Suprapubic skin (tissue), 4 donors: ENCODE measurements around the gene NOC3L.

Experiments
- CTCF ChIP-seq, 2 donors: fragments of 200-600 bp in 1 of 2; fragments of 450-650 bp in 1 of 2; sonication (generic) in 1 of 2; IDR thresholded peaks; one replicate each; pipeline ENCODE4 v1.5.1; 2016 to 2019; ENCODE audit warnings: antibody characterized with exemption in 2 of 2, mild to moderate bottlenecking in 1 of 2, moderate library complexity in 1 of 2
- EP300 ChIP-seq: sonication (generic); formaldehyde crosslinking; IDR thresholded peaks from one replicate; pipeline ENCODE4 v1.6.1; 2017; ENCODE audit warnings: antibody characterized with exemption
- POLR2A ChIP-seq, 2 donors: fragments of 450-650 bp; IDR thresholded peaks; one replicate each; pipeline ENCODE4 v1.6.1; 2017; ENCODE audit warnings: antibody characterized with exemption in 2 of 2, mild to moderate bottlenecking in 2 of 2, moderate library complexity in 2 of 2
- POLR2AphosphoS5 ChIP-seq, 3 donors: sonication (generic); formaldehyde crosslinking; IDR thresholded peaks; one replicate each; pipeline ENCODE4 v1.6.1; 2017; ENCODE audit warnings: antibody characterized with exemption in 3 of 3

DNA sequence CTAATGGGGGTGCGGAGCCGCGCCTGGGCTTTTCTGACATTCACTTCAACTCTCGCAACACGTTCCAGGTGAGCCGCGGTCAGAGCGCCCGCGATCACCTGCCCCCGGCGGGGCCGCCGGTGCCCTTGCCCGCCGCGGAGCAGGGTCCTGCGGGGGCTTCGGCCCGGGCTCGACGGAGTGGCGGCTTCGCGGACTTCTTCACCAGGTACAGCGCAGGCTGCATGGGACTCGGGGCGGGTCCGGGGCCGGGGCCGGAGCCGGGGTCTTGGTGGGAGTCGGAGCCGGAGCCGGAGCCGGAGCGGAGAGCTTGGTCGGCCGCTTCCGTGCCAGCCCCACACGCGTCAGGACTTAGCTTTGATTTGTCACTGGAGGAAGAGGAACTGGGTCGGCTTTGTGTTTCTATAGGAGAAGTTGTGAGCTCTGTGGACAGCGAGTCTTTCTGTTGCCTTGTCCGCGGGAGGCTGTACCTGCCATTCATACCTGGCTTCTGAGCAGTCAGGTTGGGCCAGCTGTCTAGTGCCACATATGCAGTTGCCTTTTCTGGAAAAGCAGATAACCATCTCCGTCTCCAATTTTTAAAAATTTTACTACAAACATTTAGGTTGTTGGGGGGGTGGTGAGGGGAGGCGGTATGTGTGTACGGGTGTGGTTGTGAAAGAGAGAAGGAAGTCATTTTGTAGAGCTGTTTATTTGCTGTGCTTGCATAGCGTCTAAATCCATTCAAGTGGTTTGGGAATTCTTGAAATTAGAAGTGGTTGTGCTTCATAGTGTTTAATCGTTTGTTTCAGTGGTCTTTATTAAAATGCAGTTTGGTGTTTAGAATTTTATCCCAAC, 40.9 kb upstream of the NOC3L start:
- TF ChIP-seq POLR2A (IDR thresholded peaks at IDR 0.05) (peak in 1 of 2 donors; percentile 22), POLR2AphosphoS5 (IDR thresholded peaks at IDR 0.05) (no peak), CTCF (IDR thresholded peaks at IDR 0.05) (no peak), EP300 (no peak)
